Epithelial cell of prostate (primary cell): Measurements from ENCODE around the gene GSK3A.

Experiments used
- DNase-seq: peaks from one replicate; pipeline ENCODE4 v3.0.0-alpha.2; 2011; ENCODE audit warnings: low read depth, low spot score
- H3K27ac ChIP-seq: fragments of 450-650 bp; 2 replicates; pipeline ENCODE4 v1.5.1; 2017; ENCODE audit warnings: mild to moderate bottlenecking

GSK3A gene

GRCh38 chr19:42251572-42252358 is 9.4 kb upstream of the GSK3A start:
- DNase-seq: no peak

GRCh38 chr19:42250666-42251531 is 8.5 kb upstream of the GSK3A start:
- DNase-seq: no peak

More at GRCh38 chr19:42251572-42252358, 9.4 kb upstream of the GSK3A start:
- H3K27ac ChIP-seq: peak overlapping the region; percentile 93

GRCh38 chr19:42250183-42250665 is 7.8 kb upstream of the GSK3A start:
- DNase-seq: no peak
- H3K27ac ChIP-seq: peak overlapping the region; percentile 93

More at GRCh38 chr19:42250666-42251531, 8.5 kb upstream of the GSK3A start:
- H3K27ac ChIP-seq: peak overlapping the region; percentile 93

- DNase-seq: no peak
- H3K27ac ChIP-seq: peak overlapping the region; percentile 93
Observed at GRCh38 chr19:42249769-42250168, 7.4 kb upstream of the GSK3A start.

GRCh38 chr19:42249149-42249750 is 6.8 kb upstream of the GSK3A start:
- H3K27ac ChIP-seq: no peak overlapping the region
- no peak for DNase-seq

GRCh38 chr19:42248270-42249148 is 6.1 kb upstream of the GSK3A start:
- DNase-seq: no peak
- H3K27ac ChIP-seq: no peak overlapping the region

- H3K27ac ChIP-seq: no peak overlapping the region
- no peak for DNase-seq
Observed at GRCh38 chr19:42247640-42248199, 5.3 kb upstream of the GSK3A start.

- peak overlapping the region; percentile 90 for H3K27ac ChIP-seq
- DNase-seq: no peak
Observed at GRCh38 chr19:42246922-42247639, 4.7 kb upstream of the GSK3A start.

GRCh38 chr19:42246143-42246921 is 3.9 kb upstream of the GSK3A start:
- no peak for DNase-seq
- H3K27ac ChIP-seq: peak overlapping the region; percentile 90

GRCh38 chr19:42245231-42245630 is 2.8 kb upstream of the GSK3A start:
- H3K27ac ChIP-seq: peak overlapping the region; percentile 90
- DNase-seq: no peak

GRCh38 chr19:42244347-42245220 is 2.2 kb upstream of the GSK3A start:
- peak overlapping the region; percentile 90 for H3K27ac ChIP-seq
- DNase-seq: no peak

- no peak for DNase-seq
- peak overlapping the region; percentile 90 for H3K27ac ChIP-seq
Observed at GRCh38 chr19:42242069-42242511, 312 bp downstream of the GSK3A start.

GRCh38 chr19:42241279-42241678 is 1.1 kb downstream of the GSK3A start:
- no peak for DNase-seq
- H3K27ac ChIP-seq: peak overlapping the region; percentile 90

- DNase-seq: no peak
- no peak overlapping the region for H3K27ac ChIP-seq
Observed at GRCh38 chr19:42239544-42240220, 2.7 kb downstream of the GSK3A start.

GRCh38 chr19:42235181-42235580 is 7.2 kb downstream of the GSK3A start:
- H3K27ac ChIP-seq: no peak overlapping the region
- no peak for DNase-seq

- no peak for DNase-seq
- no peak overlapping the region for H3K27ac ChIP-seq
Observed at GRCh38 chr19:42234364-42234763, 8.0 kb downstream of the GSK3A start.
